IMR-90 (cell line): Measurements from ENCODE around the gene TPO. TPM values are rescaled to one million over a fixed set of nuclear protein-coding genes. Genes with fewer than 3 reads are reported as not detected.
"Not testable (repeated sequence)": the region's sequence is repeated elsewhere in the genome, so short reads cannot be mapped to it uniquely, and the experiment has no call there.

Source experiments
- ATAC-seq: fragments of 200-7000 bp; cut with Tn5 transposase; 2 replicates; pipeline ENCODE4 v1.9.1; 2020; ENCODE audit warnings: low read depth, mild to moderate bottlenecking, moderate library complexity
- BruUV-seq: library from RNA; stranded (reverse); fragments of 400-500 nt; replicated peaks from 2 replicates; lab custom pipeline; 2021; lab: Mats Ljungman, UMichigan
- CTCF ChIA-PET: fragments of 300-600 bp; formaldehyde crosslinking; extraction: SDS; loops from one replicate; lab custom pipeline; 2021; ENCODE audit warnings: antibody characterized with exemption; lab: Yijun Ruan, JAX
- POLR2A ChIA-PET: fragments of 300-600 bp; sonication (Branson Sonifier 250); formaldehyde crosslinking; loops from one replicate; lab custom pipeline; 2022; ENCODE audit warnings: antibody characterized with exemption; ENCODE audit not compliant: unreplicated experiment; lab: Charles Lee
- DNase-seq: peaks from one replicate; pipeline ENCODE4 v3.0.0; 2013
- H2AFZ ChIP-seq: replicated peaks from 2 replicates; pipeline ENCODE3; 2013; ENCODE audit warnings: low read length, mild to moderate bottlenecking; ENCODE audit not compliant: poor library complexity
- H2AK5ac ChIP-seq: 2 replicates; pipeline ENCODE4 v1.6.1; 2013; ENCODE audit warnings: low read depth, low read length, inconsistent platforms
- H2AK9ac ChIP-seq: replicated peaks from 2 replicates; pipeline ENCODE3; 2013; ENCODE audit warnings: mild to moderate bottlenecking, low read depth, low read length, moderate library complexity; ENCODE audit not compliant: poor library complexity
- H2BK120ac ChIP-seq: 2 replicates; pipeline ENCODE4 v1.6.1; 2013; ENCODE audit warnings: low read depth, low read length, inconsistent platforms
- H2BK15ac ChIP-seq: 3 replicates; pipeline ENCODE4 v1.6.1; 2013; ENCODE audit warnings: low read depth, low read length, inconsistent platforms
- H2BK20ac ChIP-seq: 2 replicates; pipeline ENCODE4 v1.6.1; 2013; ENCODE audit warnings: low read depth, mild to moderate bottlenecking, inconsistent platforms, low read length, moderate library complexity
- H2BK5ac ChIP-seq: 2 replicates; pipeline ENCODE4 v1.6.1; 2013; ENCODE audit warnings: mild to moderate bottlenecking, low read depth, low read length, inconsistent platforms; ENCODE audit not compliant: poor library complexity, severe bottlenecking
- H3K14ac ChIP-seq: replicated peaks from 2 replicates; pipeline ENCODE4 v1.6.1; 2013; ENCODE audit warnings: low read depth, low read length, inconsistent platforms
- H3K18ac ChIP-seq: 2 replicates; pipeline ENCODE4 v1.6.1; 2013; ENCODE audit warnings: low read depth, low read length, control low read depth
- H3K23ac ChIP-seq: 2 replicates; pipeline ENCODE4 v1.6.1; 2013; ENCODE audit warnings: low read depth, low read length, inconsistent platforms
- H3K27ac ChIP-seq: 2 replicates; pipeline ENCODE4 v1.5.1; 2013; ENCODE audit warnings: mild to moderate bottlenecking, control low read depth, low read length; ENCODE audit not compliant: insufficient read depth
- H3K27me3 ChIP-seq: 2 replicates; pipeline ENCODE4 v1.6.1; 2013; ENCODE audit warnings: low read length; ENCODE audit not compliant: control insufficient read depth, insufficient read depth
- H3K36me3 ChIP-seq: 2 replicates; pipeline ENCODE4 v1.6.1; 2013; ENCODE audit warnings: low read length, mixed read lengths; ENCODE audit not compliant: control insufficient read depth, insufficient read depth
- H3K4ac ChIP-seq: 2 replicates; pipeline ENCODE4 v1.6.1; 2013; ENCODE audit warnings: low read depth, low read length, inconsistent platforms
- H3K4me1 ChIP-seq: 2 replicates; pipeline ENCODE4 v1.6.1; 2013; ENCODE audit warnings: low read length, mixed read lengths; ENCODE audit not compliant: control insufficient read depth, insufficient read depth
- H3K4me2 ChIP-seq: 2 replicates; pipeline ENCODE4 v1.6.1; 2013; ENCODE audit warnings: low read depth, mild to moderate bottlenecking, control low read depth, low read length, moderate library complexity
- H3K4me3 ChIP-seq: 2 replicates; pipeline ENCODE4 v1.5.1; 2013; ENCODE audit warnings: low read depth, mild to moderate bottlenecking, control low read depth, low read length, moderate library complexity; ENCODE audit not compliant: insufficient read depth
- H3K56ac ChIP-seq: 2 replicates; pipeline ENCODE4 v1.6.1; 2013; ENCODE audit warnings: low read length, inconsistent platforms; ENCODE audit not compliant: insufficient read depth; ENCODE audit errors: extremely low read depth
- H3K79me1 ChIP-seq, 2 experiments: 2 replicates each; pipeline ENCODE4 v1.6.1; 2013; ENCODE audit warnings: low read length in 2 of 2, inconsistent platforms in 1 of 2, low read depth in 1 of 2
- H3K9ac ChIP-seq: 2 replicates; pipeline ENCODE4 v1.6.1; 2013; ENCODE audit warnings: low read depth, low read length, control low read depth
- H3K9me1 ChIP-seq: 2 replicates; pipeline ENCODE4 v1.6.1; 2013; ENCODE audit warnings: low read length, inconsistent platforms; ENCODE audit not compliant: insufficient read depth
- H3K9me3 ChIP-seq: 2 replicates; pipeline ENCODE4 v1.6.1; 2013; ENCODE audit warnings: low read length; ENCODE audit not compliant: control insufficient read depth, insufficient read depth
- H4K20me1 ChIP-seq: 2 replicates; pipeline ENCODE4 v1.6.1; 2013; ENCODE audit warnings: low read length, inconsistent platforms; ENCODE audit not compliant: insufficient read depth
- H4K5ac ChIP-seq: 2 replicates; pipeline ENCODE4 v1.6.1; 2013; ENCODE audit warnings: mild to moderate bottlenecking, low read depth, low read length, control low read depth
- H4K8ac ChIP-seq, 2 experiments: 2 replicates each; pipeline ENCODE4 v1.6.1; 2013; ENCODE audit warnings: low read depth in 2 of 2, low read length in 2 of 2, control low read depth in 1 of 2, inconsistent platforms in 1 of 2
- H4K91ac ChIP-seq: 2 replicates; pipeline ENCODE4 v1.6.1; 2013; ENCODE audit warnings: low read depth, low read length, inconsistent platforms; ENCODE audit not compliant: insufficient read depth
- CHD1 ChIP-seq: IDR thresholded peaks from 2 replicates; pipeline ENCODE4 v1.6.1; 2012; ENCODE audit warnings: low read depth, low read length, improper control_type of control experiment
- MAFK ChIP-seq: IDR thresholded peaks from 2 replicates; pipeline ENCODE4 v1.6.1; 2012; ENCODE audit warnings: low read depth, low read length, improper control_type of control experiment
- POLR2A ChIP-seq: IDR thresholded peaks from 2 replicates; pipeline ENCODE4 v1.6.1; 2012; ENCODE audit warnings: mild to moderate bottlenecking, low read depth, low read length
- WGBS, 2 experiments: methylation state at CpG; one replicate each; pipeline versions ENCODE4 v1.1.5 to v1.1.7; 2013; ENCODE audit warnings: missing lambda C conversion rate in 2 of 2; ENCODE audit not compliant: insufficient read length in 1 of 2; ENCODE audit errors: extremely low coverage in 2 of 2; 5-methylcytosine and 5-hydroxymethylcytosine counted together
- dilution Hi-C: fragments of 300-500 bp; cut with HindIII; formaldehyde crosslinking; loops from one replicate; pipeline ENCODE4 v1.14.3; 2018; ENCODE audit warnings: low sequenced_read_pairs; ENCODE audit not compliant: unreplicated experiment
- in situ Hi-C: fragments of 300-500 bp; cut with MboI; formaldehyde crosslinking; loops from 3 replicates; pipeline ENCODE4 v1.14.3; 2019; ENCODE audit warnings: low sequenced_read_pairs, inconsistent platforms, mixed read lengths
- intact Hi-C: fragments of 100-400 bp; cut with micrococcal nuclease; formaldehyde crosslinking; loops from 2 replicates; pipeline ENCODE4 v1.10.0; 2022
- polyA plus RNA-seq, 3 experiments: library from polyadenylated mRNA; depleted of rRNA; stranded (reverse); fragments of >200 nt; gene quantifications; 2 replicates each; pipeline ENCODE4 v1.2.3, GENCODE V29; 2012; ENCODE audit warnings: low replicate concordance in 1 of 3
- total RNA-seq: library from RNA; depleted of rRNA; stranded (reverse); fragments of >200 nt; gene quantifications from 2 replicates; pipeline ENCODE4 v1.2.3, GENCODE V29; 2012

Gene TPO
- total and polyA plus RNA-seq, 2 of the 4 experiments (the other 2 are of a cell fraction): not detected

DNA sequence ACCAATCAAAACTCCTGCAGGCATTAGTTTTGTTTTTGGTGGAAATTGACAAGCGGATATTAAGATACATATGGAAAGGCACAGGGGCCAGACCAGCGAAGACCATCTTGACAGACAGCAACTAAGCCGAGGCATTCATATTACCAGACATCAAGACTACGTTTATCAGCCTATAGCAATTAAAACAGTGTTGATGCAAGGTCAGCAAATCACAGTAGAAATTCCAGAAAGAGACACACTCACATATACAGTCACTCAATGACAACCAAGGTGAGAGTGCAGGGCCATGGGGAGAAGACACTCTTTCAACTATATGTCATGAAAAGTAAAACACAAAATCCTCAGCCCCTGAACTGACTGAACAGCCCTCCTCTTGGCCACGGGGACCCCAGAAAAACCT lies 164.6 kb downstream of the TPO start:
- Histone ChIP-seq H3K4me2 (no peak overlapping the region), H2BK5ac (no peak overlapping the region), H3K9me3 (no peaks in the 10 kb centered on the region), H3K79me1 (no peaks in the 10 kb centered on the region), H4K91ac (no peak overlapping the region), H3K9me1 (0 out of 2 replicates have a peak, but pooled peaks cover 6% of the 10 kb centered on the region), H3K27ac (no peak overlapping the region), H3K36me3 (no peaks in the 10 kb centered on the region), H3K14ac (no peak overlapping the region), H4K5ac (no peak overlapping the region), H3K23ac (no peak overlapping the region), H2BK15ac (no peak overlapping the region), H2AK5ac (no peak overlapping the region), H2AK9ac (no peak overlapping the region), H2BK20ac (no peak overlapping the region), H4K8ac (no peak overlapping the region), H4K20me1 (no peaks in the 10 kb centered on the region; the same call in 1 of the 2 replicates), H3K4me3 (no peak overlapping the region), H2AFZ (no peak overlapping the region), H3K18ac (no peak overlapping the region), H3K9ac (no peak overlapping the region), H2BK120ac (no peak overlapping the region), H3K56ac (no peak overlapping the region), H3K27me3 (peaks cover 12% of the 10 kb centered on the region; the same call in 1 of the 2 replicates), H3K4me1 (peaks cover 5% of the 10 kb centered on the region), H3K4ac (no peak overlapping the region)
- peak; percentile 68 for TF ChIP-seq MAFK
- TF ChIP-seq POLR2A: no peak
- no peak for TF ChIP-seq CHD1
- POLR2A ChIA-PET: no interaction called here
- in situ Hi-C loops: loop anchor here (25.0 kb wide), 1 partner anchor 184 kb away; no protein-coding TSS in a partner anchor
- ATAC-seq (no peak), DNase-seq (no peak)
- CTCF ChIA-PET: no interaction called here
- dilution Hi-C loops: no loop called here
- BruUV-seq: no TSS peak
- intact Hi-C loops: no loop called here
- 100% methylated on average over 2 of the region's 5 CpGs; no CpG with 5 or more reads in 1 of the 2 experiments for WGBS, 2 experiments

- intact Hi-C loops, H4K8ac ChIP-seq, H3K4me2 ChIP-seq, H3K23ac ChIP-seq, BruUV-seq, H2BK5ac ChIP-seq, H3K27ac ChIP-seq, H2AK9ac ChIP-seq, DNase-seq, H2BK20ac ChIP-seq, H3K4ac ChIP-seq, H4K20me1 ChIP-seq, H4K91ac ChIP-seq, H3K4me3 ChIP-seq, dilution Hi-C loops, POLR2A ChIA-PET, H3K79me1 ChIP-seq, H3K36me3 ChIP-seq, H2BK15ac ChIP-seq, H2AFZ ChIP-seq, H3K14ac ChIP-seq, H3K9me3 ChIP-seq, H3K4me1 ChIP-seq, H3K18ac ChIP-seq, ATAC-seq, H3K56ac ChIP-seq, H4K5ac ChIP-seq, CTCF ChIA-PET, H3K9ac ChIP-seq, H2BK120ac ChIP-seq, H2AK5ac ChIP-seq, H3K9me1 ChIP-seq: not testable (repeated sequence)
- peaks cover 17% of the 10 kb centered on the region; the same call in 1 of the 2 replicates for H3K27me3 ChIP-seq
- WGBS, 2 experiments: 96% methylated on average over 9 of the region's 19 CpGs; no CpG with 5 or more reads in 1 of the 2 experiments
- in situ Hi-C loops: loop anchor here (25.0 kb wide), 1 partner anchor 181 kb away; no protein-coding TSS in a partner anchor
Measured at GRCh38 chr2:1581257-1581964, 168.1 kb downstream of the TPO start.
